ENCODE data around the gene EXOC6B.

Gene EXOC6B

GRCh38 chr2:72785517-72785916 is 40.3 kb downstream of the EXOC6B start:
- no peak for DNase-seq

DNA sequence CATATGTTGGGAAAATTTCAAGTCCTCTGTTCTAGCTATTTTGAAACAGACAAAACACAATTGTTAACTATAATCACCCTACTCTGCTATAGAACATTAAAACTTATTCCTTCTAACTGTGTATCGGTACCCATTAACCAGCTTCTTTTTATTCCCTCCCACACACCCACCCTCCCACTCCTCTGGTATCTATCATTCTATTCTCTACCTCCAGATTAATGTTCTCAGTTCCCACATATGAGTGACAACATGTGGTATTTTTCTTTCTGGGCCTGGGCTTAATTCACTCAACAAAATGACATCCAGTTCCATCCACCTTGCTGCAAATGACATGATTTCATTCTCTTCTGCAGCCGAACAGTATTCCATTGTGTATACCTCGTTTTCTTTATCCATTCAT is 43.3 kb downstream of the EXOC6B start:
- no peak for DNase-seq

- no peak for DNase-seq
These were observed 44.4 kb downstream of the EXOC6B start for GRCh38 chr2:72781480-72781879.

- no peak for DNase-seq
These were observed 45.4 kb downstream of the EXOC6B start for GRCh38 chr2:72780477-72780876.

DNA sequence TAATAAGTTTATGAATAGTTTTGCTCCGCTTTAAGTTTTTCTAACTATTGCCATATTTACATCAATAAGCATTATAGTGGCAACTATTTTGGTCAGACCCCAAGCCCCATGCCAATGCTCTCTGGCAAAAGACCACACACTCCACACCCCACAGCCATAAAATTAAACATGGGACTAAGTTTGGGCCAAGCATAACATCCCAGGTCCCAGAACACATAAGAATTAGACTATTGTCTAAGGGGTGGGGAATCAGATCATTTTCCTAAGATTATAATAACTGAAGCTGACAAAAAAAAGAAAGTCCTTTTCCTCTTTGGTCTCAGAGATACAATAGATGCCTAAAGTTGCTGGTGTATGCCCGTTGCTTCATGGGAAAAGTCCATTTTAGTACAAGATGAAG is 46.3 kb downstream of the EXOC6B start:
- no peak for DNase-seq

DNA sequence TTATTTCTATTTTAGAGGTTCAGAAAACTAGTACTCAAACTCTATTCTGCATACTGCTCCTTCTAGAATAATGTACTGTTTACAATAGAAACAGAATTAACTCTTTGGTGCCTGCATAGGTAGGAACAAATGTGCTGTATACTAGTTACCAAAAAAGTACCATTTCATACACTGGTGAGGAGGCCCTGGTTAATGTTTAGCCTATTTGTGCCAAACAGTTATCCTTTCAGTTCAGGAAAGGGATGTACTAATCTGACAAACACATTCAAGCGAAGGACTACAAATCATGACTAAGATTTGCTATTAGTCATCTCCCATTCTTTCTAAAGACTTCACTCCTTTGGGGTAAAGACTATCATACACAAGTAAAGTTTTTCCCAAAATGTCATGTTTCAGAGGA is 47.4 kb downstream of the EXOC6B start:
- no peak for DNase-seq

- peak; percentile 76 for DNase-seq
These were observed 54.9 kb downstream of the EXOC6B start for GRCh38 chr2:72770879-72771461.

DNA sequence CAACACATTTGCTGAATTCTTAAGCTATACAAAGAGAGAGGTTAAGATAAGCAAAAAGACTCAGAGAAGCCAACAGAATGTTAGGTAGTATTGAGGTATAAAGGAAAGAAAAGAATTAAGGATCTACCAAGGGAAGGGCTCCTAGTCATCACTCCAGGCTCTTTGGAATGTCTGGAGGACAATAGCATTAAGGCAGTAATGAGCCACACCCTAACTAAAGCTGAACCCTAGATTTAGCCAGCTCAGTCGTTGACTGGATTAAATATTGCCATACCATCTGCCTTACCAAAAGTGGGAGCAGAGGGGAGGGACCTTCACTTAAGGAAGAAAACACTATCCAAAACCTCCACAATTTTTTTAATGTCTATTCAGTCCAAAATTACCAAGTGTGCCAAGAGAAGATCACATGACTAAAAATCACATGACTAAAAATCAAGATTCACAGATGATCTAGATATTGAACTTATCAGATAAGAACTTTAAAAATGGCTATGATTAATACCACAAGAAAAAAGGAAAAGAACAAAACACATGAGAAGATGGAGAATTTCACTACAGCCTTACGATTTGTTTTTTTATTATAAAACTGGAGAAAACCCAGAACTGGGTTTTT is 59.7 kb downstream of the EXOC6B start:
- DNase-seq, result no peak

- no peak for DNase-seq
These were observed 63.6 kb downstream of the EXOC6B start for GRCh38 chr2:72762276-72762675.

- DNase-seq, result no peak
These were observed 66.1 kb downstream of the EXOC6B start for GRCh38 chr2:72759755-72760154.

GRCh38 chr2:72757177-72757775 is 68.6 kb downstream of the EXOC6B start:
- DNase-seq, result no peak

- no peak for DNase-seq
These were observed 70.0 kb downstream of the EXOC6B start for GRCh38 chr2:72755647-72756423.

DNA sequence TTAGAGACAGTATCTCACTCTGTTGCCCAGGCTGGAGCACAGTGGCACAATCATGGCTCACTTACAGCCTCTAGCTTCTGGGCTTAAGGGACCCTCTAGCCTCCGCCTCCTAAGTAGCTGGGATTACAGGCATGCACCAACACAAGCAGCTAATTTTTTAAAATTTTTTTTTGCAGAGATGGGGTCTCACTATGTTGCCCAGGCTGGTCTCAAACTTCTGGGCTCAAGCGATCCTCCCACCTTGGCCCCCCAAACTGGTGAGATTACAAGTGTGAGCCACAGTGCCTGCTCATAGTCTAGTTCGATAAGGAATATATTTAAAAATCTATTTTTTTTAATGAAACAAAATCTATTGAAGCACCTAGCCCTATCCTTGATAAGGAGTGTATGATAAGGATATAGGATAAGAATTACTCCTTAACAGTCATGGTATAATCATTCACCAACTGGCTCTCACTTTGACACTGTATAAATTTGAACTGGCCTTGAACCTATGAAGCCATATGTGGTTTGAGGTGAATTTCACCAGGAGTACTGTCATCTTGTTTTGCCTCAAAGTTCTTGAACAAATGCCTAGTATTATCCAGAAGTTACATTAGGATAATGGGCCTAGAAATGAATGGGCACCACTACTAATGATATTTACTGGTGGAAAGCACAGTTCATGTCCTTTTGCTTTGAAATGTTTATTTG is 71.1 kb downstream of the EXOC6B start:
- DNase-seq, result no peak

DNA sequence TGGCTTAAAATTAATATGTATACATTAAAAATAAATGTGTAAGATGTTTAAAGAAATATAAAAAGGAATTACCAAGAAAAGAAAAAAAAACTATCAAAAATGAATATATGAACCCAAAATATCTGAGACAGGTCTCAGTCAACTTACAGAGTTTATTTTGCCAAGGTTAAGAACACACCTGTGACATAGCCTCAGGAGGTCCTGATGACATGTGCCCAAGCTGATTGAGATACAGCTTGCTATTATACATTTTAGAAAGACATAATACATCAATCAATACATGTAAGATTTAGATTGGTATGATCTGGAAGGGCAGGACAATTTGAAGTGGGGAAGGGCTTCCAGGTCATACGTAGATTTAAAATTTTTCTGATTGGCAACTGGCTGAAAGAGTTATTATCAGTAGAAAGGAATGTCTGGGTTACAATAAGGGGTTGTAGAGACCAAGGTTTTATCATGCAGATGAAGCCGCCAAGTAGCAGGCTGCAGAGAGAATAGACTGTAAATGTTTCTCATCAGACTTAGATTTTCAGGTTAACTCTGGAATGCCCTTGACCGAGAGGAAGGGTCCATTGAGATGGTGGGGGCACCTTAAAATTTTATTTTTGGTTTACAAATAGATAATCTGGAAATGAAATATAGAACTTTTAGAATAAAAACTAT is 74.7 kb downstream of the EXOC6B start:
- DNase-seq, result no peak

DNA sequence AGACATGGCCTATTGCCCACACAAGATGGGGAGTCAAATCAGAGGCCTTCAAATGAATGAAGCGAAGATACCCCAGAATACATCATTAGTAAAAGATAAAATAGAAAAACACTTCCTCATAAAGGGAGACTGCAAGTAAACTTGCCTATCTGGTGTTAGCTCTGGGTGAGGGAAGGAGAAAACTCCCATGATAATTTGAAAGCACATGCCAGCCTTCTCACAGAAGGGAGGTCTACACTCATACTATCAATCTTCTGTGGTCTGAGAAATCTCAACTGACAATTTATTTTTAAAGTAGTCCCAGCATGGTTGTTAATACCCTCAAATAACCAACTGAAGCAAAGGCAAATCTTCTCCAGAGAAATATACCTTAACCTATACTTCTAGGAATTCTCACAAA is 75.4 kb downstream of the EXOC6B start:
- DNase-seq, result no peak

- DNase-seq, result no peak
These were observed 78.5 kb downstream of the EXOC6B start for GRCh38 chr2:72747344-72747743.

DNA sequence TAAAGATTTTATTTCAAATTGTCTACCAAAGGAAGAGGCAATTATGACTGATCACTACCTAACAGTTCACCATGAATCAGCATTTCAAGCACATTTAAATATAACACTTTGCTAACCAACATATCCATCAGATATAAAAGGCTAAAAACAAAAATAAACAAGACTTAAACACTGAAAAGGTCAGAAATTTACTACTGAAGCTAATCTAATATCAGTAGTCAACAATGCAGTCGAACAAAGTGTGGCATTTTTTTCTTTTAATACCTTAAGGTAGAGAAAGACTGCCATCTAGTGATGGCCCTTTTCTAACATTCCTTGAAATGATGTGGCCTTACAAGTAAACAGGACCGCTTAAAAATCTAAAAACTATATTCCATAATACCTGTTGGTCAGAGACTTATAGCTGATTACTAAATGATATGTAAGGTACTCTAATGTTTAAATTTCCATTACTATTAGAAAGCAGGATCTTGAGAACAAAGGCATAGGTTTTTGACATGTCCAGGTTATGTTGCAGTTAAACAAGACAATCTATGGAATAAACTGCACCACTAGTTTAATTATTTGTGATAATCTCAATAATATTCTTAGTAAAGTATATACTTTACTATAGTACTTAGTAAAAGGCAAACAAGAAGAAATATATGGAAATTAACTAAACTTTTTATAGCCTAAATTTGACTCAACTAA is 80.0 kb downstream of the EXOC6B start:
- DNase-seq, result peak; percentile 62

GRCh38 chr2:72744049-72744448 is 81.8 kb downstream of the EXOC6B start:
- no peak for DNase-seq

- DNase-seq, result no peak
These were observed 82.4 kb downstream of the EXOC6B start for GRCh38 chr2:72743481-72743880.

GRCh38 chr2:72738096-72738495 is 87.7 kb downstream of the EXOC6B start:
- no peak for DNase-seq

DNA sequence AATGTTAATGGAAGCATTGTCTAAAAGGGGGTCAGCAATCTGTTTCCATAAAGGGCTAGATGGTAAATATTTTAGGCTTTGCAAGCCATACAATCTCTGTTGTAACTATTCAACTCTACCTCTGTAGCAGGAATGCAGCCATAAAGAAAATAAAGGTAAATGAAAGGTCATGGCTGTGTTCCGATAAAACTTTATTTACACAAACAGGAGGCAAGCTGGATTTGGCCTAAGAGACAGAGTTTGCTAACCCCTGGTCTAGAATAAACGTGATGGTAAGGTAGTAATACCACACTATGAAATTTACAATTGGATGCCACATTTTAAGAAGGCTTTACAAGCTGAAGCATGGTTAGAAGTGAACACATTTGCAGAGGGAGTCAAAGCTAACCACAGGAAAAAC is 91.4 kb downstream of the EXOC6B start:
- DNase-seq, result no peak

DNA sequence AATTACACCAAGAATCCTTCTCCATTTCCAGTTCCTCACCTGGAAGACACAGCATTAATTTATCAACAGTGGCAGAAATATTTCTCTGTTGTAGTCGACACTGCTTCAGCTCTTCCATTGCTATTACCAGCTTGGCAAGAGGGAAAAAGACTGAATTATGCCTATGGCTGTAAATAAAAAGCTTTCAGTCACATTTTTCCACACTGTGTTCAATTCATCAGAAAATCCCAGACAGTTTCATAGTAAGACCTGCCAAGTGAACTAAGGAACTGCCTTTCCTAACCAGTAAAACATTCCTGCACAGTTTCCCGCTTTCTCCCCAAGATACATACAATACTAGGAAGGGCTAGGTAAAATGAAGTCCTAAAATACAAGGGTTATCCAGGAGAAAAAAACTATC is 94.7 kb downstream of the EXOC6B start:
- DNase-seq, result no peak

All from NCI-H1436 (cell line).